HEK293T (cell line): ENCODE data around the gene NSUN4.

Source experiments
- BHLHE40 ChIP-seq: fragments of 450-650 bp; IDR thresholded peaks from 2 replicates; pipeline ENCODE4 v1.6.1; 2016; ENCODE audit warnings: mild to moderate bottlenecking, moderate library complexity, borderline replicate concordance
- FOXA1 ChIP-seq: fragments of 450-650 bp; IDR thresholded peaks from 2 replicates; pipeline ENCODE4 v1.6.1; 2016; ENCODE audit warnings: mild to moderate bottlenecking
- FOXM1 ChIP-seq: fragments of 450-650 bp; IDR thresholded peaks from 2 replicates; pipeline ENCODE4 v1.6.1; 2017; ENCODE audit warnings: mild to moderate bottlenecking, borderline replicate concordance
- L3MBTL2 ChIP-seq: fragments of 450-650 bp; conservative IDR thresholded peaks from 2 replicates; pipeline ENCODE4 v1.6.1; 2016; ENCODE audit warnings: mild to moderate bottlenecking
- LEF1 ChIP-seq: fragments of 450-650 bp; IDR thresholded peaks from 2 replicates; pipeline ENCODE4 v1.6.1; 2017; ENCODE audit warnings: mild to moderate bottlenecking, borderline replicate concordance
- SP1 ChIP-seq: fragments of 450-650 bp; IDR thresholded peaks from 2 replicates; pipeline ENCODE4 v1.6.1; 2017
- SUZ12 ChIP-seq: fragments of 450-650 bp; IDR thresholded peaks from 2 replicates; pipeline ENCODE4 v1.6.1; 2016; ENCODE audit warnings: mild to moderate bottlenecking
- TARDBP ChIP-seq: fragments of 450-650 bp; IDR thresholded peaks from 2 replicates; pipeline ENCODE4 v1.6.1; 2016
- ZNF384 ChIP-seq: fragments of 450-650 bp; IDR thresholded peaks from 2 replicates; pipeline ENCODE4 v1.6.1; 2016

DNA sequence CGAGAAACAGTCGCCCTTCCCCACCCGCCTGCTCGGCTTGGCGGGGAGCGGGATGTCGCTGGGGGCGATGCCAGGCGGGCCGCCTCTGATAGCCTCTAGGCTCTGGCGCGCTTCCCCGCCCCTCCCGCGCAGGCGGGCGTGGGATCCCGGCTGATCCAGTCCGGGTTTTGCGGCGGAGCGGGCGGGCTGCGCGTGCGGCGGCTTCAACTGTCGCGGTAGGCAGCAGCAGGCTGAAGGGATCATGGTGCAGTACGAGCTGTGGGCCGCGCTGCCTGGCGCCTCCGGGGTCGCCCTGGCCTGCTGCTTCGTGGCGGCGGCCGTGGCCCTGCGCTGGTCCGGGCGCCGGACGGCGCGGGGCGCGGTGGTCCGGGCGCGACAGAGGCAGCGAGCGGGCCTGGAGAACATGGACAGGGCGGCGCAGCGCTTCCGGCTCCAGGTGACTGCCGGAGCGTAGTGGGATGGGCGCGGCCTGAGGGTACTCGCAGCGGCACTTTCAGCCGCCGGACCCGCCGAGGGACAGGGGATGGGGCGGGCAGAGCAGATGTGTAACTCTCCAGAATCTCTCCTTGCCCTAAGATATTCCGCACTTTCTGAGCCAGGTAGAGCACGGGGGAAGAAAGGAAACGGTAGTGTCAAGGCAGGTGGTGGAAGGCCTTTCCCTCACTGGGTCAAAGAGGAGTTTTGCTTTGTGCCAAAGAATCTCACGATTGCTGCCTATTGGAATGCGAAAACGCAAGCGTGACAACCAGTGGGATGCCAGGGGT lies 53.7 kb downstream of the NSUN4 start, which contains the start of gene FAAH:
- TF ChIP-seq SUZ12 (no peak), TARDBP (no peak), BHLHE40 (no peak), FOXM1 (no peak), LEF1 (no peak), FOXA1 (no peak), SP1 (no peak), ZNF384 (no peak), L3MBTL2 (no peak)
